Caco-2 (cell line): ENCODE results near the gene ABCC1. TPM values are rescaled to one million over a fixed set of nuclear protein-coding genes. Genes with fewer than 3 reads are reported as not detected.

ENCODE experiments used
- BruUV-seq: library from RNA; stranded (reverse); fragments of 400-500 nt; replicated peaks from 2 replicates; lab custom pipeline; 2021; lab: Mats Ljungman, UMichigan
- CTCF ChIA-PET: fragments of 300-600 bp; sonication (Branson Sonifier 250); formaldehyde crosslinking; loops from one replicate; lab custom pipeline; 2022; ENCODE audit warnings: antibody characterized with exemption; lab: Charles Lee
- POLR2A ChIA-PET: fragments of 300-600 bp; sonication (Branson Sonifier 250); formaldehyde crosslinking; loops from one replicate; lab custom pipeline; 2022; ENCODE audit warnings: antibody characterized with exemption; lab: Charles Lee
- DNase-seq, 2 experiments: peaks; one replicate each; pipeline versions ENCODE4 v3.0.0 to v3.0.0-alpha.2; 2020 to 2022
- H3K27me3 ChIP-seq: replicated peaks from 2 replicates; pipeline ENCODE4 v1.6.0; 2011; ENCODE audit warnings: low read length; ENCODE audit not compliant: control insufficient read depth, insufficient read depth
- H3K36me3 ChIP-seq: 2 replicates; pipeline ENCODE4 v1.5.1; 2011; ENCODE audit warnings: low read length; ENCODE audit not compliant: control insufficient read depth, insufficient read depth
- H3K4me1 ChIP-seq: fragments of 250-450 bp; sonication (Bioruptor Pico); 2 replicates; pipeline ENCODE4 v1.5.1; 2020; ENCODE audit warnings: mild to moderate bottlenecking
- H3K4me3 ChIP-seq: 2 replicates; pipeline ENCODE4 v1.5.1; 2011; ENCODE audit warnings: low read depth, mild to moderate bottlenecking, control low read depth, low read length
- H3K9me3 ChIP-seq: fragments of 250-450 bp; sonication (Bioruptor Pico); 2 replicates; pipeline ENCODE4 v1.5.1; 2020; ENCODE audit warnings: mild to moderate bottlenecking, moderate library complexity
- H3K27ac Mint-ChIP-seq: one replicate; pipeline ENCODE4 v1.8.0; 2022; ENCODE audit warnings: mixed read lengths; ENCODE audit not compliant: unreplicated experiment
- H3K27me3 Mint-ChIP-seq: one replicate; pipeline ENCODE4 v1.8.0; 2022; ENCODE audit warnings: mixed read lengths; ENCODE audit not compliant: insufficient read depth, unreplicated experiment
- H3K36me3 Mint-ChIP-seq: one replicate; pipeline ENCODE4 v1.8.0; 2022; ENCODE audit warnings: mild to moderate bottlenecking, mixed read lengths; ENCODE audit not compliant: insufficient read depth, unreplicated experiment
- H3K4me1 Mint-ChIP-seq: one replicate; pipeline ENCODE4 v1.8.0; 2022; ENCODE audit warnings: low read depth, mixed read lengths; ENCODE audit not compliant: unreplicated experiment
- H3K4me3 Mint-ChIP-seq: one replicate; pipeline ENCODE4 v1.8.0; 2022; ENCODE audit warnings: mild to moderate bottlenecking, moderate library complexity, mixed read lengths; ENCODE audit not compliant: unreplicated experiment
- H3K9me3 Mint-ChIP-seq: one replicate; pipeline ENCODE4 v1.8.0; 2022; ENCODE audit warnings: mixed read lengths; ENCODE audit not compliant: unreplicated experiment
- CTCF ChIP-seq, 2 experiments: fragments of 200-600 bp in 1 of 2; IDR thresholded peaks; 1 replicate in 1 of 2; 2 replicates in 1 of 2; pipeline versions ENCODE4 v1.5.1 to v1.8.0; 2011 to 2022; ENCODE audit warnings: antibody characterized with exemption in 1 of 2, control low read depth in 1 of 2, inconsistent platforms in 1 of 2, low read depth in 1 of 2, low read length in 1 of 2, mild to moderate bottlenecking in 1 of 2, moderate library complexity in 1 of 2; ENCODE audit not compliant: insufficient read depth in 1 of 2, severe bottlenecking in 1 of 2, unreplicated experiment in 1 of 2
- intact Hi-C: fragments of 100-400 bp; cut with micrococcal nuclease; formaldehyde crosslinking; loops from one replicate; pipeline ENCODE4 v1.10.0; 2022; ENCODE audit not compliant: unreplicated experiment
- total RNA-seq: library from RNA; stranded (reverse); gene quantifications from 2 replicates; pipeline ENCODE4 v1.2.3, GENCODE V29; 2022

ABCC1 gene
- total RNA-seq, 1 experiment from 2014 or later: 22.3 TPM

- intact Hi-C loops: no loop called here
- no peak overlapping the region for H3K27ac Mint-ChIP-seq
- Histone ChIP-seq H3K36me3 (no peaks in the 10 kb centered on the region; the same call in 1 of the 2 replicates), H3K9me3 (no peaks in the 10 kb centered on the region), H3K27me3 (no peaks in the 10 kb centered on the region), H3K4me1 (no peaks in the 10 kb centered on the region), H3K4me3 (no peak overlapping the region)
- H3K4me1 Mint-ChIP-seq: no peaks in the 10 kb centered on the region
- no peaks in the 10 kb centered on the region for H3K9me3 Mint-ChIP-seq
- ChIA-PET POLR2A (no interaction called here), CTCF (no interaction called here)
- no peak for TF ChIP-seq CTCF (IDR thresholded peaks at IDR 0.05; ENCODE audit: insufficient read depth in 1 of 2, low read depth in 1 of 2, low read length in 1 of 2, severe bottlenecking in 1 of 2, unreplicated experiment in 1 of 2)
- BruUV-seq: no TSS peak
- H3K27me3 Mint-ChIP-seq: no peaks in the 10 kb centered on the region
- H3K4me3 Mint-ChIP-seq: no peak overlapping the region
- H3K36me3 Mint-ChIP-seq: peaks cover 11% of the 10 kb centered on the region
- DNase-seq: no peak
Observed at GRCh38 chr16:16064874-16065384, 115.5 kb downstream of the ABCC1 start.

GRCh38 chr16:16067127-16067526 lies 117.7 kb downstream of the ABCC1 start:
- Mint-ChIP-seq H3K4me1 (peaks cover 6% of the 10 kb centered on the region), H3K27ac (no peak overlapping the region), H3K9me3 (no peaks in the 10 kb centered on the region), H3K27me3 (no peaks in the 10 kb centered on the region), H3K36me3 (peaks cover 11% of the 10 kb centered on the region), H3K4me3 (no peak overlapping the region)
- H3K9me3 ChIP-seq: no peaks in the 10 kb centered on the region
- no TSS peak for BruUV-seq
- H3K4me3 ChIP-seq: no peak overlapping the region
- no peaks in the 10 kb centered on the region for H3K27me3 ChIP-seq
- intact Hi-C loops: no loop called here
- H3K36me3 ChIP-seq: no peaks in the 10 kb centered on the region
- no peak for TF ChIP-seq CTCF (IDR thresholded peaks at IDR 0.05; ENCODE audit: insufficient read depth in 1 of 2, low read depth in 1 of 2, low read length in 1 of 2, severe bottlenecking in 1 of 2, unreplicated experiment in 1 of 2)
- no peak for DNase-seq
- ChIA-PET CTCF (no interaction called here), POLR2A (no interaction called here)
- H3K4me1 ChIP-seq: no peaks in the 10 kb centered on the region

GRCh38 chr16:16071631-16072244 lies 122.3 kb downstream of the ABCC1 start:
- CTCF ChIA-PET: no interaction called here
- peaks cover 19% of the 10 kb centered on the region for H3K4me1 Mint-ChIP-seq
- intact Hi-C loops: no loop called here
- no peaks in the 10 kb centered on the region for H3K9me3 Mint-ChIP-seq
- H3K36me3 Mint-ChIP-seq: peaks cover 24% of the 10 kb centered on the region
- Histone ChIP-seq H3K36me3 (0 out of 2 replicates have a peak, but pooled peaks cover 2% of the 10 kb centered on the region), H3K4me3 (no peak overlapping the region), H3K4me1 (peaks cover 22% of the 10 kb centered on the region), H3K27me3 (no peaks in the 10 kb centered on the region), H3K9me3 (no peaks in the 10 kb centered on the region)
- no peak for DNase-seq
- BruUV-seq: no TSS peak
- no peaks in the 10 kb centered on the region for H3K27me3 Mint-ChIP-seq
- no peak overlapping the region for H3K4me3 Mint-ChIP-seq
- no peak overlapping the region for H3K27ac Mint-ChIP-seq
- TF ChIP-seq CTCF (IDR thresholded peaks at IDR 0.05; ENCODE audit: insufficient read depth in 1 of 2, low read depth in 1 of 2, low read length in 1 of 2, severe bottlenecking in 1 of 2, unreplicated experiment in 1 of 2): no peak
- POLR2A ChIA-PET: no interaction called here
